ENCODE measurements around the gene CGB5.
"Not testable (repeated sequence)": the region's sequence is repeated elsewhere in the genome, so short reads cannot be mapped to it uniquely, and the experiment has no call there.

Gene CGB5

DNA sequence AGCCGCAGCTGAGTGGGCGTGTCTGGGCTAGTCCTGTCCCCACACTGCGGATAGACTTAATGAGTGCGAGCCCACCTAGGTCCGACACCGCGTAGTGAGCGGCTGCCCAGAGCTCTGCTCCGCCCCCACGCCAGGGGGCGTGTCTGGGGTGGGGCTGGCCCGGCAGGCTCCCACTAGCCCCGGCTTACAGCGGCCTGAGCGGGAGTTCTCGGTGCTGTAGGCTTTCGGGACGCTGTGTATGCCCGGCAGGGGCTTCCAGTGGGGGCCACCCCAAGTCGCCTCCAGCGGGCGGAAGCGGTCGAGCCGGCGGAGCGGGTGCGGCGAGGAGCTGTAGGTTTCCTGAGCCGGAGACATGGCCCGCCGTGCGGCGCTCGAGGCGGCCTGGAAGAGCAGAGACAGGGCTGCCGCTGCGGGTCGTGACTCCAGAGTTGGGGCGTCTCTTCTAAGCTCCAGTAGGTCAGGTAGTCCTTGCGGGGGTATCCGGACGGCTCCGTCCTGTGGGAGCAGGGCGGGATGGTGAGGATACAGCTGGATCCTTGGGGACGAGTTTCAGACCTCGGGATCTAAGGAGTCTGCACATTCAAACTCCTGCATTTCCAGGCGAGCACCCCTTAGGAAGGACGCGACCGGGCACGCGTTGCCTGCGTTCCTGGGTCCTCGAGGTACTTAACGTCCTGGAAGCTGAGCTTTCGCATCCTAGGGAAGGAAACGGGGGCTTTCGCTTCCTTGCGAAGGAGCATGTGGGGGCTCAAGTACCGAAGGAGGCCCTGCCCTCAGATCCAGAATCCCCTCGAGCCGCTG, 12.7 kb downstream of the CGB5 start:
- no peak overlapping the region for H3K4me3 ChIP-seq (ENCODE audit: low read depth, low read length)
- TF ChIP-seq, protein P1, sequence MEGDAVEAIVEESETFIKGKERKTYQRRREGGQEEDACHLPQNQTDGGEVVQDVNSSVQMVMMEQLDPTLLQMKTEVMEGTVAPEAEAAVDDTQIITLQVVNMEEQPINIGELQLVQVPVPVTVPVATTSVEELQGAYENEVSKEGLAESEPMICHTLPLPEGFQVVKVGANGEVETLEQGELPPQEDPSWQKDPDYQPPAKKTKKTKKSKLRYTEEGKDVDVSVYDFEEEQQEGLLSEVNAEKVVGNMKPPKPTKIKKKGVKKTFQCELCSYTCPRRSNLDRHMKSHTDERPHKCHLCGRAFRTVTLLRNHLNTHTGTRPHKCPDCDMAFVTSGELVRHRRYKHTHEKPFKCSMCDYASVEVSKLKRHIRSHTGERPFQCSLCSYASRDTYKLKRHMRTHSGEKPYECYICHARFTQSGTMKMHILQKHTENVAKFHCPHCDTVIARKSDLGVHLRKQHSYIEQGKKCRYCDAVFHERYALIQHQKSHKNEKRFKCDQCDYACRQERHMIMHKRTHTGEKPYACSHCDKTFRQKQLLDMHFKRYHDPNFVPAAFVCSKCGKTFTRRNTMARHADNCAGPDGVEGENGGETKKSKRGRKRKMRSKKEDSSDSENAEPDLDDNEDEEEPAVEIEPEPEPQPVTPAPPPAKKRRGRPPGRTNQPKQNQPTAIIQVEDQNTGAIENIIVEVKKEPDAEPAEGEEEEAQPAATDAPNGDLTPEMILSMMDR (IDR thresholded peaks at IDR 0.05; ENCODE audit: low read depth, low read length) = peak; percentile 57
- TF ChIP-seq, protein P2, sequence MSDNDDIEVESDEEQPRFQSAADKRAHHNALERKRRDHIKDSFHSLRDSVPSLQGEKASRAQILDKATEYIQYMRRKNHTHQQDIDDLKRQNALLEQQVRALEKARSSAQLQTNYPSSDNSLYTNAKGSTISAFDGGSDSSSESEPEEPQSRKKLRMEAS (IDR thresholded peaks at IDR 0.05; ENCODE audit: low read depth, low read length) = no peak
- peak; percentile 79 for DNase-seq (ENCODE audit: low read depth)

DNA sequence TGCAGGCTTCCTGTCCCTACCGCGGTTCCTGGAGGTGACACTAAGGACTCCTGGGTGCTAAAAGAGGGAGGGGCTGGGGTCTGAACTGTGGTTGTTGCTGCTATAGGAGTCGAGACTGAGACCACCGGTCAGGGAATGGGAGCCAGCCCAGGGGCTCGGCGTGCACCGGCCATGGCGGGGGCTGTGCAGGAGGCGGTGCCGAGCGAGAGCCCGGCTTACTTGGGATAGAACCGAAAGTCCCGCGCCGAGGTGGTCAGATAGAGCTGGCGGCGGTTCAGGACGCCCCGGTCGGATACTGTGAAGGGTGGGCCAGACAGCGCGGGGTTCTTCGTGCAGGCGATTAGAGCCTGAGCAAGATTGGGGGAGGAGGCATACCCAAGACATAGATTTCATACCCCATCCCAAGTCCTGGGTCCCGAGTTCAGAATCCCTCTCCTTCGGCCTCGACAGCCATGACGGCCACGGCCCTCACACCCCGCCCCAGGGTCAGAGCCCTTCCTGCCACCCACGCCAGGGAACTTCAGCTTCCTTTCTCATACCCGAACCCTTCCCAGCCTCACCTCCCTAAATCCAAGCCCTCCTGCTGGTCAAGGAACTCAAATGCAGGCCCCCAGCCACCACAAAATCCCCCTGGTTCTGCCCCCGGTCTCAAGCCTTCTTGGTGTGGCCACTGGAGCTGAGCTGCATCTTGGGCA, 13.4 kb downstream of the CGB5 start:
- not testable (repeated sequence) for H3K4me3 ChIP-seq (ENCODE audit: low read depth, low read length); DNase-seq (ENCODE audit: low read depth)

DNA sequence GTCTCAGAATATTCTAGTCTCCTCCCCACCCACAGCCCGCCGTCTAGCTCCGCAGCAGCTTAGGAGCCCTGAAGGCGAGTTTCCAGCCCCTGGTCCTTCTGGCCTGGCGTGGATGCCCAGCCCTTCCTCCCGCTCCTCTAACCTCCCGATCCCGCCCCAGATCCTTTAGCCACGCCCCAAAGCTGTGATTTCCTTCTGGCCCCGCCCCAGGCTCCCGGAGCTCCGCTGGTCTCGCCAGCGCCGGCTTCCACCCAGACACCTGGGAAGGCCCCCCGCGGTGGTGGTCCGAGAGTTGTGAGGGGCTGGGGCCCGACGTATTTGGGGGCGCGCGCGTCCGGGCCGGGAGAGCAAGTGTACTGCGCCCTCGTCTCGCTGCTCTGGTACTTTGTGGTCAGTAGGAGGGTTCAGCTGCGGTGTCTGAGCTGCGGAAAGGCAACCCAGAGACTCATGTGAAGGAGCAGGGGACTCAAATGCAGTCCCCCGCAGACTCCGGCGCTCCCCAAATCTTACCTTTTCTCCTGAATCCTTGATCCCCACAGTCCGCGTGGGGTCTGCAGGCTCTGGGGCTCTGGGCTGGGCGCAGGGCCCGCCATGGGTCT, 14.1 kb downstream of the CGB5 start, which contains the start of gene CGB7:
TSS of gene CGB7 (minus strand) at position 114 of the 599 bp plus-strand sequence. CDS start 2,374 bp downstream, outside the sequence.
- DNase-seq (ENCODE audit: low read depth) = no peak
- TF ChIP-seq POLR2A (IDR thresholded peaks at IDR 0.05; ENCODE audit: extremely low read depth, insufficient read length) (no peak), MYC (IDR thresholded peaks at IDR 0.05; ENCODE audit: low read depth, low read length) (no peak)
- TF ChIP-seq, protein P1 (IDR thresholded peaks at IDR 0.05; ENCODE audit: low read depth, low read length) = no peak
- TF ChIP-seq, protein P2 (IDR thresholded peaks at IDR 0.05; ENCODE audit: low read depth, low read length) = no peak
- no peak within 1 kb of the TSS for H3K4me3 ChIP-seq (ENCODE audit: low read depth, low read length)

DNA sequence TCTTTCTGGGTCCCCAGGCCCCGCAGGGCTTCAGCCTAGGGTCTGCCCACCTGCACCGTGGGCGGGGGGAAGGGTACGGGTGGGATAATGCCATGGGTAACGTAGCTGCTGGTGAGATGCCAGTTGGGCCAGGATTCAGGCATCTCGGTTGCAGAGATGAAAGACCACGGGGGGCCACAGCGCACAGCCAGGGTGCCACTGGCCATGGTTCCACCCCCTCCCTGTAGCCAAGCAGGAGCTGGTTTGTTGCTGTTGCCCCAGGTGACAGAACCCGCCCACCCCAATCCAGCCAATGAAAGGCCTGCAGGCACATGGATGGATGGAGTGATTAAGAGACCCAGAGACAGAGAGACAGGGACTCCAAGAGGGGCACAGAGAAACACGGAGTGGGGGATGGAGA, 14.9 kb downstream of the CGB5 start:
- no peak overlapping the region for H3K4me3 ChIP-seq (ENCODE audit: low read depth, low read length)
- TF ChIP-seq, protein P2 (IDR thresholded peaks at IDR 0.05; ENCODE audit: low read depth, low read length) = no peak
- TF ChIP-seq, protein P1 (IDR thresholded peaks at IDR 0.05; ENCODE audit: low read depth, low read length) = no peak
- TF ChIP-seq POLR2A (IDR thresholded peaks at IDR 0.05; ENCODE audit: extremely low read depth, insufficient read length) (no peak), MYC (IDR thresholded peaks at IDR 0.05; ENCODE audit: low read depth, low read length) (no peak)
- DNase-seq (ENCODE audit: low read depth) = no peak

DNA sequence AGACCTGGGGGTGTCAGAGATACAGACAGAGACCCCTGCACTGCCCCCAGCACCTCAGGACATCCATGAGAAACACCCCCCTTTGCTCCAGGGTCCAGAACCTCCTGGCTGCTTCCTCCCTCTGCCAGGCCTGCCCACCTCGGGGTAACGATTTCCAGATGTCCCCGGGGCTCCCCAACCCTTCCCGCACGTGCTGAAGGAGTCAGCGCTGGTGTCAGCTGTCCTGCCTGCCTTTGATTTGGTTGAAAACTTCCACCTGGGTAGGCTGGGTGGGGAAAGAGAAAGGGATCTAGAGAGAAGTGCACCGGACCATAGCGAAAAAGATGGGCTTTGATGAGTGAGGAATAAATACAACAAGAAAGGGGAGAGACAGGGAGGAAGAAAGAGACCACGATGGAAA, 15.4 kb downstream of the CGB5 start:
- H3K4me3 ChIP-seq (ENCODE audit: low read depth, low read length) = no peak overlapping the region
- TF ChIP-seq, protein P1 (IDR thresholded peaks at IDR 0.05; ENCODE audit: low read depth, low read length) = no peak
- no peak for TF ChIP-seq POLR2A (IDR thresholded peaks at IDR 0.05; ENCODE audit: extremely low read depth, insufficient read length)
- TF ChIP-seq, protein P2 (IDR thresholded peaks at IDR 0.05; ENCODE audit: low read depth, low read length) = no peak
- TF ChIP-seq MYC (IDR thresholded peaks at IDR 0.05; ENCODE audit: low read depth, low read length) = no peak
- no peak for DNase-seq (ENCODE audit: low read depth)

DNA sequence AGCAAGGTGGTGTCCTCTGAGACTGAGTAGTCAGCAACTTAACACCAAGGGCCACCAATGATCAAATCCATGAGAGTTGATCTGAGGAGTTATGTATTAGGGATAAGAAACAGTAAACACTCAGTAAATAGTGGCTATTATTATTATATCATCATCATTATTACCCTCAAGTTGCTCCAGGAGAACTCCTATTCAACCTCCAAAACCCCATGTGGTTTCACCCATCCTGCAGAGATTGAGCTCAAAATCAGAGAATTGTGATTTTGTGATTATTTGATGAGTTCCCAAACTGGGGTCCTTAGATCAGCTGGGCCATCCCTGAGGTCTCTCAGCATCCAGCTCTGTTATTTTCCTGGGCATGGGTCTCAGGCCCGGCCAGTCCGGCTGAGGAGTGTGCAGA, 17.4 kb downstream of the CGB5 start:
- TF ChIP-seq, protein P2 (IDR thresholded peaks at IDR 0.05; ENCODE audit: low read depth, low read length) = no peak
- TF ChIP-seq, protein P1 (IDR thresholded peaks at IDR 0.05; ENCODE audit: low read depth, low read length) = no peak
- no peak for TF ChIP-seq POLR2A (IDR thresholded peaks at IDR 0.05; ENCODE audit: extremely low read depth, insufficient read length)
- TF ChIP-seq MYC (IDR thresholded peaks at IDR 0.05; ENCODE audit: low read depth, low read length) = no peak
- H3K4me3 ChIP-seq (ENCODE audit: low read depth, low read length) = no peak overlapping the region
- DNase-seq (ENCODE audit: low read depth) = no peak

All from NB4 (cell line).